OCI-LY7 (cell line): Measurements from ENCODE around the gene AKR7A3.

Source experiments
- EZH2phosphoT487 ChIP-seq: fragments of 200-600 bp; sonication (generic); IDR thresholded peaks from 2 replicates; pipeline ENCODE4 v1.6.1; 2018; ENCODE audit warnings: low read depth, borderline replicate concordance, mild to moderate bottlenecking, mixed run types, antibody characterized with exemption, low read length, moderate library complexity, mixed read lengths
- TF ChIP-seq, protein P1 (sequence below): fragments of 200-600 bp; sonication (generic); conservative IDR thresholded peaks from 2 replicates; pipeline ENCODE4 v1.5.1; 2014; ENCODE audit warnings: mild to moderate bottlenecking, antibody characterized with exemption, low read length, moderate library complexity, mixed read lengths

GRCh38 chr1:19331262-19331878 is 42.8 kb upstream of the AKR7A3 start:
- TF ChIP-seq, protein P1, sequence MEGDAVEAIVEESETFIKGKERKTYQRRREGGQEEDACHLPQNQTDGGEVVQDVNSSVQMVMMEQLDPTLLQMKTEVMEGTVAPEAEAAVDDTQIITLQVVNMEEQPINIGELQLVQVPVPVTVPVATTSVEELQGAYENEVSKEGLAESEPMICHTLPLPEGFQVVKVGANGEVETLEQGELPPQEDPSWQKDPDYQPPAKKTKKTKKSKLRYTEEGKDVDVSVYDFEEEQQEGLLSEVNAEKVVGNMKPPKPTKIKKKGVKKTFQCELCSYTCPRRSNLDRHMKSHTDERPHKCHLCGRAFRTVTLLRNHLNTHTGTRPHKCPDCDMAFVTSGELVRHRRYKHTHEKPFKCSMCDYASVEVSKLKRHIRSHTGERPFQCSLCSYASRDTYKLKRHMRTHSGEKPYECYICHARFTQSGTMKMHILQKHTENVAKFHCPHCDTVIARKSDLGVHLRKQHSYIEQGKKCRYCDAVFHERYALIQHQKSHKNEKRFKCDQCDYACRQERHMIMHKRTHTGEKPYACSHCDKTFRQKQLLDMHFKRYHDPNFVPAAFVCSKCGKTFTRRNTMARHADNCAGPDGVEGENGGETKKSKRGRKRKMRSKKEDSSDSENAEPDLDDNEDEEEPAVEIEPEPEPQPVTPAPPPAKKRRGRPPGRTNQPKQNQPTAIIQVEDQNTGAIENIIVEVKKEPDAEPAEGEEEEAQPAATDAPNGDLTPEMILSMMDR = no peak
- no peak for TF ChIP-seq EZH2phosphoT487
